MG63 (cell line): ENCODE measurements around the gene GP2. TPM values are rescaled to one million over a fixed set of nuclear protein-coding genes. Genes with fewer than 3 reads are reported as not detected.
A peak's percentile ranks its signal among the peaks of the same experiment; 100 is the strongest.
"Not testable (repeated sequence)": the region's sequence is repeated elsewhere in the genome, so short reads cannot be mapped to it uniquely, and the experiment has no call there.

Source experiments
- DNase-seq: peaks from one replicate; pipeline ENCODE4 v3.0.0-alpha.2; 2020
- H3K27me3 ChIP-seq: fragments of 250-450 bp; sonication (Bioruptor Pico); 2 replicates; pipeline ENCODE4 v1.5.1; 2020; ENCODE audit warnings: mild to moderate bottlenecking, moderate library complexity
- H3K36me3 ChIP-seq: fragments of 250-450 bp; sonication (Bioruptor Pico); 2 replicates; pipeline ENCODE4 v1.5.1; 2020; ENCODE audit warnings: mild to moderate bottlenecking, moderate library complexity
- H3K4me3 ChIP-seq: fragments of 250-450 bp; sonication (Bioruptor Pico); 2 replicates; pipeline ENCODE4 v1.5.1; 2020; ENCODE audit warnings: mild to moderate bottlenecking, moderate library complexity
- H3K9me3 ChIP-seq: fragments of 250-450 bp; sonication (Bioruptor Pico); 2 replicates; pipeline ENCODE4 v1.5.1; 2020; ENCODE audit warnings: mild to moderate bottlenecking, moderate library complexity
- total RNA-seq: library from RNA; depleted of rRNA; stranded (reverse); fragments of >200 nt; shearing (Covaris generic); gene quantifications from 2 replicates; pipeline ENCODE4 v1.2.3, GENCODE V29; 2014; ENCODE audit warnings: low replicate concordance

The GP2 gene
- total RNA-seq, 1 experiment from 2014 or later, result not detected

- Histone ChIP-seq H3K9me3 (no peaks in the 10 kb centered on the region), H3K27me3 (peaks cover 12% of the 10 kb centered on the region; the same call in 1 of the 2 replicates), H3K36me3 (no peaks in the 10 kb centered on the region), H3K4me3 (no peak overlapping the region)
- no peak for DNase-seq
Measured at GRCh38 chr16:20314575-20314974, 12.7 kb downstream of the GP2 start.

GRCh38 chr16:20313741-20314140 lies 13.6 kb downstream of the GP2 start:
- H3K9me3 ChIP-seq, result no peaks in the 10 kb centered on the region
- peaks cover 12% of the 10 kb centered on the region; the same call in 1 of the 2 replicates for H3K27me3 ChIP-seq
- DNase-seq, result no peak
- H3K4me3 ChIP-seq, result no peak overlapping the region
- H3K36me3 ChIP-seq, result no peaks in the 10 kb centered on the region

- not testable (repeated sequence) for H3K4me3 ChIP-seq, DNase-seq, H3K9me3 ChIP-seq, H3K36me3 ChIP-seq
- peaks cover 12% of the 10 kb centered on the region; the same call in 1 of the 2 replicates for H3K27me3 ChIP-seq
Measured at GRCh38 chr16:20312536-20313095, 14.7 kb downstream of the GP2 start.

GRCh38 chr16:20311548-20311947 lies 15.8 kb downstream of the GP2 start:
- H3K27me3 ChIP-seq, result peaks cover 8% of the 10 kb centered on the region; the same call in 1 of the 2 replicates
- no peak for DNase-seq
- H3K36me3 ChIP-seq, result no peaks in the 10 kb centered on the region
- no peaks in the 10 kb centered on the region for H3K9me3 ChIP-seq
- no peak overlapping the region for H3K4me3 ChIP-seq

GRCh38 chr16:20310421-20311395 lies 16.6 kb downstream of the GP2 start:
- Histone ChIP-seq H3K36me3 (no peaks in the 10 kb centered on the region), H3K9me3 (no peaks in the 10 kb centered on the region), H3K27me3 (peaks cover 8% of the 10 kb centered on the region; the same call in 1 of the 2 replicates), H3K4me3 (no peak overlapping the region)
- DNase-seq, result no peak

- Histone ChIP-seq H3K27me3 (peaks cover 6% of the 10 kb centered on the region), H3K36me3 (no peaks in the 10 kb centered on the region), H3K9me3 (no peaks in the 10 kb centered on the region), H3K4me3 (no peak overlapping the region)
- DNase-seq, result no peak
Measured at GRCh38 chr16:20309786-20310185, 17.5 kb downstream of the GP2 start.

- H3K9me3 ChIP-seq, result no peaks in the 10 kb centered on the region
- H3K27me3 ChIP-seq, result peaks cover 6% of the 10 kb centered on the region
- H3K36me3 ChIP-seq, result no peaks in the 10 kb centered on the region
- H3K4me3 ChIP-seq, result no peak overlapping the region
- DNase-seq, result no peak
Measured at GRCh38 chr16:20308801-20309590, 18.3 kb downstream of the GP2 start.

GRCh38 chr16:20308266-20308665 lies 19.0 kb downstream of the GP2 start:
- DNase-seq, result no peak
- Histone ChIP-seq H3K27me3 (peaks cover 6% of the 10 kb centered on the region), H3K36me3 (no peaks in the 10 kb centered on the region), H3K9me3 (no peaks in the 10 kb centered on the region), H3K4me3 (no peak overlapping the region)

- H3K4me3 ChIP-seq, result no peak overlapping the region
- DNase-seq, result no peak
- H3K27me3 ChIP-seq, result peaks cover 6% of the 10 kb centered on the region
- H3K36me3 ChIP-seq, result no peaks in the 10 kb centered on the region
- no peaks in the 10 kb centered on the region for H3K9me3 ChIP-seq
Measured at GRCh38 chr16:20307791-20308190, 19.5 kb downstream of the GP2 start.

GRCh38 chr16:20307240-20307671 lies 20.1 kb downstream of the GP2 start:
- H3K9me3 ChIP-seq, result no peaks in the 10 kb centered on the region
- H3K36me3 ChIP-seq, result no peaks in the 10 kb centered on the region
- peaks cover 5% of the 10 kb centered on the region for H3K27me3 ChIP-seq
- H3K4me3 ChIP-seq, result no peak overlapping the region
- no peak for DNase-seq

- peaks cover 5% of the 10 kb centered on the region for H3K27me3 ChIP-seq
- DNase-seq, result no peak
Measured at GRCh38 chr16:20306401-20306800, 20.9 kb downstream of the GP2 start.

GRCh38 chr16:20303012-20303411 lies 24.3 kb downstream of the GP2 start:
- DNase-seq, result no peak
- H3K27me3 ChIP-seq, result peaks cover 5% of the 10 kb centered on the region
- H3K36me3 ChIP-seq, result no peaks in the 10 kb centered on the region

More at GRCh38 chr16:20306401-20306800, 20.9 kb downstream of the GP2 start:
- no peaks in the 10 kb centered on the region for H3K9me3 ChIP-seq
- H3K36me3 ChIP-seq, result no peaks in the 10 kb centered on the region
- H3K4me3 ChIP-seq, result no peak overlapping the region

GRCh38 chr16:20302389-20302788 lies 24.9 kb downstream of the GP2 start:
- no peak for DNase-seq
- no peaks in the 10 kb centered on the region for H3K36me3 ChIP-seq
- H3K4me3 ChIP-seq, result no peak overlapping the region
- peaks cover 5% of the 10 kb centered on the region for H3K27me3 ChIP-seq
- no peaks in the 10 kb centered on the region for H3K9me3 ChIP-seq

More at GRCh38 chr16:20303012-20303411, 24.3 kb downstream of the GP2 start:
- no peaks in the 10 kb centered on the region for H3K9me3 ChIP-seq
- H3K4me3 ChIP-seq, result no peak overlapping the region

- H3K4me3 ChIP-seq, result no peak overlapping the region
- H3K9me3 ChIP-seq, result no peaks in the 10 kb centered on the region
- H3K36me3 ChIP-seq, result no peaks in the 10 kb centered on the region
- DNase-seq, result no peak
- peaks cover 5% of the 10 kb centered on the region for H3K27me3 ChIP-seq
Measured at GRCh38 chr16:20301840-20302239, 25.5 kb downstream of the GP2 start.

GRCh38 chr16:20300312-20301097 lies 26.8 kb downstream of the GP2 start:
- DNase-seq, result peak; percentile 47
- Histone ChIP-seq H3K36me3 (no peaks in the 10 kb centered on the region), H3K27me3 (peaks cover 5% of the 10 kb centered on the region), H3K4me3 (no peak overlapping the region), H3K9me3 (no peaks in the 10 kb centered on the region)

- Histone ChIP-seq H3K27me3 (peaks cover 5% of the 10 kb centered on the region; the same call in 1 of the 2 replicates), H3K36me3 (no peaks in the 10 kb centered on the region), H3K9me3 (no peaks in the 10 kb centered on the region), H3K4me3 (no peak overlapping the region)
- DNase-seq, result no peak
Measured at GRCh38 chr16:20298452-20298851, 28.9 kb downstream of the GP2 start.
